Smooth muscle cell (in vitro differentiated cells): ENCODE results near the gene KIRREL3. TPM values are rescaled to one million over a fixed set of nuclear protein-coding genes. Genes with fewer than 3 reads are reported as not detected.

Source experiments
- DNase-seq: peaks from one replicate; lab custom pipeline; 2025; ENCODE audit not compliant: unreplicated experiment; lab: John Stamatoyannopoulos, UW
- H2AFZ ChIP-seq: fragments of 200-600 bp; sonication (generic); 2 replicates; pipeline ENCODE4 v1.6.0; 2016; ENCODE audit warnings: antibody characterized with exemption, low read depth, mild to moderate bottlenecking
- H3F3A ChIP-seq: fragments of 200-600 bp; sonication (generic); 2 replicates; pipeline ENCODE4 v1.6.0; 2017; ENCODE audit warnings: antibody characterized with exemption, low read depth
- H3K27ac ChIP-seq: fragments of 200-600 bp; sonication (generic); 2 replicates; pipeline ENCODE4 v1.5.1; 2016; ENCODE audit warnings: low read depth, mild to moderate bottlenecking
- H3K27me3 ChIP-seq: fragments of 200-600 bp; sonication (generic); 2 replicates; pipeline ENCODE4 v1.6.1; 2016; ENCODE audit warnings: low read depth, mild to moderate bottlenecking
- H3K36me3 ChIP-seq: fragments of 200-600 bp; sonication (generic); 2 replicates; pipeline ENCODE4 v1.5.1; 2016; ENCODE audit warnings: low read depth
- H3K4me1 ChIP-seq: fragments of 200-600 bp; sonication (generic); 2 replicates; pipeline ENCODE4 v1.5.1; 2016; ENCODE audit warnings: low read depth
- H3K4me2 ChIP-seq: fragments of 200-600 bp; sonication (generic); 2 replicates; pipeline ENCODE4 v1.6.0; 2016; ENCODE audit warnings: mild to moderate bottlenecking
- H3K4me3 ChIP-seq: fragments of 200-600 bp; sonication (generic); 2 replicates; pipeline ENCODE4 v1.5.1; 2016; ENCODE audit warnings: mild to moderate bottlenecking
- H3K79me2 ChIP-seq: fragments of 200-600 bp; sonication (generic); 2 replicates; pipeline ENCODE4 v1.6.0; 2016; ENCODE audit warnings: low read depth, mild to moderate bottlenecking
- H3K9ac ChIP-seq: fragments of 200-600 bp; sonication (generic); 2 replicates; pipeline ENCODE4 v1.6.0; 2016; ENCODE audit warnings: low read depth
- H3K9me3 ChIP-seq: fragments of 200-600 bp; sonication (generic); replicated peaks from 2 replicates; pipeline ENCODE4 v1.5.1; 2016; ENCODE audit warnings: low read depth
- H4K20me1 ChIP-seq: fragments of 200-600 bp; sonication (generic); 2 replicates; pipeline ENCODE4 v1.6.0; 2016; ENCODE audit warnings: low read depth
- CTCF ChIP-seq: fragments of 200-600 bp; sonication (generic); IDR thresholded peaks from 2 replicates; pipeline ENCODE4 v1.5.1; 2017; ENCODE audit warnings: borderline replicate concordance, mild to moderate bottlenecking, antibody characterized with exemption; ENCODE audit not compliant: insufficient read depth, poor library complexity, severe bottlenecking
- WGBS: methylation state at CpG from one replicate; pipeline ENCODE4 v1.1.7; 2016; ENCODE audit warnings: low lambda C conversion rate; 5-methylcytosine and 5-hydroxymethylcytosine counted together
- polyA plus RNA-seq: library from polyadenylated mRNA; unstranded; fragments of >200 nt; fragmentation: Nextera tagmentation; extraction: Ambion mirVana; gene quantifications from 2 replicates; pipeline ENCODE4 v1.2.1, GENCODE V29; 2016
- total RNA-seq: library from RNA; depleted of rRNA; stranded (reverse); fragments of >200 nt; gene quantifications from 2 replicates; pipeline ENCODE4 v1.2.3, GENCODE V29; 2014

Gene KIRREL3
- total and polyA plus RNA-seq, 2 experiments from 2014 or later, result 1.2 TPM; not detected in 1

- Histone ChIP-seq H3K9ac (no peak overlapping the region), H3K27me3 (no peaks in the 10 kb centered on the region), H2AFZ (no peak overlapping the region), H3K4me3 (no peak overlapping the region), H4K20me1 (peaks cover 67% of the 10 kb centered on the region), H3K79me2 (peaks cover 15% of the 10 kb centered on the region), H3K36me3 (no peaks in the 10 kb centered on the region), H3K9me3 (no peaks in the 10 kb centered on the region), H3K4me2 (peak overlapping the region; percentile 37), H3F3A (no peaks in the 10 kb centered on the region), H3K4me1 (peaks cover 24% of the 10 kb centered on the region), H3K27ac (peak overlapping the region; percentile 58)
- no peak for DNase-seq
- TF ChIP-seq CTCF, result no peak
- WGBS, result 44% methylated on average over 5 of the region's 5 CpGs
Measured at GRCh38 chr11:126404367-126404766, 596.2 kb downstream of the KIRREL3 start.

- TF ChIP-seq CTCF, result no peak
- DNase-seq, result no peak
Measured at GRCh38 chr11:126403658-126404057, 596.9 kb downstream of the KIRREL3 start.

GRCh38 chr11:126403022-126403581 lies 597.5 kb downstream of the KIRREL3 start:
- Histone ChIP-seq H3K4me2 (no peak overlapping the region), H3K79me2 (peaks cover 15% of the 10 kb centered on the region), H3K9ac (no peak overlapping the region), H3K4me1 (peaks cover 24% of the 10 kb centered on the region), H3K4me3 (no peak overlapping the region), H4K20me1 (peaks cover 71% of the 10 kb centered on the region), H3K27ac (peak overlapping the region; percentile 17), H3K36me3 (no peaks in the 10 kb centered on the region), H3F3A (no peaks in the 10 kb centered on the region), H3K27me3 (no peaks in the 10 kb centered on the region), H2AFZ (no peak overlapping the region), H3K9me3 (no peaks in the 10 kb centered on the region)
- 72% methylated on average over 15 of the region's 15 CpGs for WGBS
- DNase-seq, result no peak
- no peak for TF ChIP-seq CTCF

More at GRCh38 chr11:126403658-126404057, 596.9 kb downstream of the KIRREL3 start:
- Histone ChIP-seq H3K4me1 (peaks cover 24% of the 10 kb centered on the region), H3K27me3 (no peaks in the 10 kb centered on the region), H3F3A (no peaks in the 10 kb centered on the region), H3K9ac (no peak overlapping the region), H2AFZ (no peak overlapping the region), H3K9me3 (no peaks in the 10 kb centered on the region), H4K20me1 (peaks cover 67% of the 10 kb centered on the region), H3K36me3 (no peaks in the 10 kb centered on the region), H3K4me2 (no peak overlapping the region), H3K27ac (peak overlapping the region; percentile 58), H3K79me2 (peaks cover 15% of the 10 kb centered on the region), H3K4me3 (no peak overlapping the region)
- 81% methylated on average over 8 of the region's 8 CpGs for WGBS

GRCh38 chr11:126400479-126400878 lies 600.1 kb downstream of the KIRREL3 start:
- Histone ChIP-seq H3K27me3 (no peaks in the 10 kb centered on the region), H3K9me3 (no peaks in the 10 kb centered on the region), H3K4me3 (no peak overlapping the region), H3K27ac (no peak overlapping the region), H4K20me1 (peaks cover 76% of the 10 kb centered on the region), H2AFZ (no peak overlapping the region), H3K9ac (no peak overlapping the region), H3F3A (no peaks in the 10 kb centered on the region), H3K79me2 (peaks cover 19% of the 10 kb centered on the region), H3K36me3 (no peaks in the 10 kb centered on the region), H3K4me1 (peaks cover 24% of the 10 kb centered on the region), H3K4me2 (no peak overlapping the region)
- 96% methylated on average over 6 of the region's 6 CpGs for WGBS
- no peak for TF ChIP-seq CTCF
- no peak for DNase-seq
